Activated CD8-positive, alpha-beta T cell treated with anti-CD3 and anti-CD28 coated beads for 36 hours (primary cell): ENCODE results near the gene ZNF747. TPM values are rescaled to one million over a fixed set of nuclear protein-coding genes. Genes with fewer than 3 reads are reported as not detected.
"Not testable (repeated sequence)": the region's sequence is repeated elsewhere in the genome, so short reads cannot be mapped to it uniquely, and the experiment has no call there.

Experiments used
- ATAC-seq: fragments of 200-7000 bp; cut with Tn5 transposase; one replicate; pipeline ENCODE4 v1.10.0; 2021; ENCODE audit warnings: mild to moderate bottlenecking, moderate library complexity
- CTCF ChIA-PET: fragments of 350-600 bp; sonication (Branson Sonifier 250); formaldehyde crosslinking; loops from one replicate; lab custom pipeline; 2021; ENCODE audit warnings: antibody characterized with exemption; lab: Charles Lee
- POLR2A ChIA-PET: fragments of 350-600 bp; sonication (Branson Sonifier 250); formaldehyde crosslinking; loops from one replicate; lab custom pipeline; 2021; ENCODE audit warnings: antibody characterized with exemption; lab: Charles Lee
- DNase-seq: peaks from one replicate; pipeline ENCODE4 v3.0.0-alpha.2; 2020
- H3K27ac Mint-ChIP-seq: one replicate; pipeline ENCODE4 v1.8.0; 2021; ENCODE audit warnings: mild to moderate bottlenecking, mixed read lengths
- H3K27me3 Mint-ChIP-seq: one replicate; pipeline ENCODE4 v1.8.0; 2021; ENCODE audit warnings: mixed read lengths
- H3K36me3 Mint-ChIP-seq: one replicate; pipeline ENCODE4 v1.8.0; 2021; ENCODE audit warnings: low read depth, mixed read lengths
- H3K4me1 Mint-ChIP-seq: one replicate; pipeline ENCODE4 v1.8.0; 2021; ENCODE audit warnings: low read depth, mixed read lengths
- H3K4me3 Mint-ChIP-seq: one replicate; pipeline ENCODE4 v1.8.0; 2021; ENCODE audit warnings: mild to moderate bottlenecking, moderate library complexity, mixed read lengths
- H3K9me3 Mint-ChIP-seq: one replicate; pipeline ENCODE4 v1.8.0; 2021; ENCODE audit warnings: mixed read lengths
- CTCF ChIP-seq: fragments of 200-600 bp; IDR thresholded peaks from one replicate; pipeline ENCODE4 v1.8.0; 2022; ENCODE audit warnings: antibody characterized with exemption, mild to moderate bottlenecking
- intact Hi-C: fragments of 100-400 bp; cut with micrococcal nuclease; formaldehyde crosslinking; loops from one replicate; pipeline ENCODE4 v1.10.0; 2022
- total RNA-seq, 2 experiments: library from RNA; stranded (reverse); gene quantifications; one replicate each; pipeline ENCODE4 v1.2.3, GENCODE V29; 2021

The ZNF747 gene
- total RNA-seq, 2 experiments from 2014 or later, result 6.7 to 7.9 TPM

GRCh38 chr16:30523768-30524574 lies 10.7 kb downstream of the ZNF747 start:
- intact Hi-C loops, result no loop called here
- Mint-ChIP-seq H3K9me3 (no peaks in the 10 kb centered on the region), H3K36me3 (peaks cover 22% of the 10 kb centered on the region), H3K4me3 (no peak overlapping the region), H3K4me1 (peaks cover 23% of the 10 kb centered on the region), H3K27me3 (no peaks in the 10 kb centered on the region), H3K27ac (peak overlapping the region; percentile 34)
- ChIA-PET CTCF (interaction anchor here (2.0 to 2.5 kb wide), 2 partner anchors 75 to 94 kb away, joined by 7 to 9 read pairs; partner anchors contain the start of gene DCTPP1), POLR2A (interaction anchor here (0.7 to 2.5 kb wide), 12 partner anchors 9 to 105 kb away, joined by 3 to 16 read pairs (median 3); partner anchors contain the start of genes ZNF689 and ZNF747)
- DNase-seq (no peak), ATAC-seq (no peak)
- no peak for TF ChIP-seq CTCF

- Mint-ChIP-seq H3K36me3 (peaks cover 30% of the 10 kb centered on the region), H3K4me1 (peaks cover 16% of the 10 kb centered on the region), H3K27ac (peak overlapping the region; percentile 7)
- ATAC-seq, CTCF ChIA-PET, H3K4me3 Mint-ChIP-seq, H3K9me3 Mint-ChIP-seq, DNase-seq, intact Hi-C loops, H3K27me3 Mint-ChIP-seq: not testable (repeated sequence)
- POLR2A ChIA-PET, result interaction anchor here (0.8 to 2.5 kb wide), 7 partner anchors 9 to 111 kb away, joined by 3 to 16 read pairs (median 5); partner anchors contain the start of gene ZNF747
These were observed 11.8 kb downstream of the ZNF747 start for GRCh38 chr16:30522702-30523463.

- Mint-ChIP-seq H3K4me3 (no peak overlapping the region), H3K36me3 (peaks cover 38% of the 10 kb centered on the region), H3K27ac (peak overlapping the region; percentile 13), H3K27me3 (no peaks in the 10 kb centered on the region), H3K9me3 (no peaks in the 10 kb centered on the region), H3K4me1 (peaks cover 11% of the 10 kb centered on the region)
- ChIA-PET CTCF (no interaction called here), POLR2A (interaction anchor here (0.6 to 2.5 kb wide), 8 partner anchors 8 to 110 kb away, joined by 3 to 16 read pairs (median 4); partner anchors contain the start of gene ZNF747)
- intact Hi-C loops, result no loop called here
- no peak for TF ChIP-seq CTCF
- DNase-seq, result no peak
- ATAC-seq, result no peak
These were observed 12.6 kb downstream of the ZNF747 start for GRCh38 chr16:30521873-30522641.

GRCh38 chr16:30521476-30521872 lies 13.2 kb downstream of the ZNF747 start:
- no peak for DNase-seq
- intact Hi-C loops, result no loop called here
- no peak for ATAC-seq
- H3K27ac Mint-ChIP-seq, result no peak overlapping the region
- TF ChIP-seq CTCF, result no peak
- H3K4me3 Mint-ChIP-seq, result no peak overlapping the region
- H3K27me3 Mint-ChIP-seq, result no peaks in the 10 kb centered on the region
- ChIA-PET POLR2A (interaction anchor here (0.6 kb wide), 1 partner anchor 77 kb away, joined by 3 read pairs; no protein-coding TSS in a partner anchor), CTCF (no interaction called here)
- peaks cover 11% of the 10 kb centered on the region for H3K4me1 Mint-ChIP-seq
- no peaks in the 10 kb centered on the region for H3K9me3 Mint-ChIP-seq
- H3K36me3 Mint-ChIP-seq, result peaks cover 44% of the 10 kb centered on the region
